ENCODE results near the gene IL1RL2.

Gene IL1RL2

GRCh38 chr2:102186791-102187495 is at the start of gene IL1RL2:
IL1RL2 (plus strand) TSS chr2:102187023; CDS start chr2:102187868, 845 bp downstream.
- no peak for DNase-seq

GRCh38 chr2:102137138-102137537 is 49.7 kb upstream of the IL1RL2 start:
- peak; percentile 86 for DNase-seq

GRCh38 chr2:102138331-102138730 is 48.5 kb upstream of the IL1RL2 start:
- DNase-seq, result peak; percentile 62

DNA sequence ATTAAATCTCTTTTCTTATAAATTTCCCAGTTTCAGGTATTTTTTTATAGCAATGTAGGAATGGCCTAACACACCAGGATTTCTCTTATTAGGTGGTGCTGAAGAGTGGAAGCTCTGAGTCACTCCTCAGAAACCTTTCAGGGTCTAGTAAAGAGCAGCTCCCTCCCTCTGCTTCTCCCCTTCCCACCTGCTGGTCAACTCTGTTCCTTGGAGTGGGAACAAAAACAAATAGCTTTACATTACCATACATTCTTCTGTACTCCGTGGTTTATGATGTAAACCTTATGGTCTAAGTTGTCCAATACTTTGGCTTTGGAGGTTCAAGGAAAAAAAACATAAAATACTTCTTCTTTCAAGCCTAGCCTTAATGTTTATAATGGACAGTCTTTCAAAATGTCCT is 47.0 kb upstream of the IL1RL2 start:
- DNase-seq, result no peak

- DNase-seq, result no peak
These were observed 46.4 kb upstream of the IL1RL2 start for GRCh38 chr2:102140377-102140776.

DNA sequence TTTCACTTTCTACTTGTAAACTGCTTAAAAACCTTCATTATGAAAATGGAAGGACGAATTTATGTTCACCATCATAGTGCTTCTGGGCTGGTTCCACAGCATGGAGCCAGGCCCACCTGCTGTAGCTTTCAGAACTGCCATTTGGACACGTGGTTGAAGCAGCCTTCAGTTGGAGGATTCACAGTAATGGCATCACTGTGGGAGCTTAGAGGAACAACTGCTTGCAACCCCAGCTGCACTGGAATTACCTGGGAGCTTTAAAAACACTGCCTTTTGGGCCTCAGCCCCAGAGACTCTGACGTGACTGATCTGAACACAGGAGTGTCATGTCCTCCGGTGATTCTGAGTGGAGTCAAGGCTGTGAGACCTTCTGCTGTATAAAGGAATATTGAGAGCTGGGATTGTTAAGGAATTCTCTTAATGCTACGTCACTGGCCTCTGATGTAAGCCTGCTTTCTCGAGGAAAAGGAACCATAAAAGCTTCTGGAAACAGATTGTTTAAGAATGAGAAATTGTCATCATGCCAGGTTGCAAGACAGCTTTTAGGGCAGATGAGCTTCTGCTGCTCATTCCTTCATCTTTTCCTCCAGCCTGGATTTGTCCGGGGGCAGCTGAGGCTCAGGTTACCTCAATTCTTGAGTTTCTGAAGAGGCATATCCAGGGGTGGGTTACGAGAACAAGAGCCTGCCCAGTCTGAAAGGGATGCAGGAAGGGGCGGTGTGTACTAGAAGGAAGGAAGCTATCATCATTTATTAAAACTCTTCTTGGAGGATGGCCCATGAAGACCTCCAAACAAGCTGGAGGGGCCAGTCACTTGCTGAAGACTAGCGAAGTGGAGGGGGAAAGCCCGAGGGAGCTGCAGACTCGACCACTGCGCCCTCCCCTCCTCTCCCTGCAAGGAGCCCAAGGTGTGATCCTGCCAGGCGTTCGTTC is 45.5 kb upstream of the IL1RL2 start:
- no peak for DNase-seq

GRCh38 chr2:102141970-102142828 is 44.6 kb upstream of the IL1RL2 start, which contains the start of gene IL1R1:
IL1R1 (plus strand) TSS chr2:102142746; CDS start chr2:102157725, 14,979 bp downstream.
- DNase-seq, result no peak

GRCh38 chr2:102142829-102143449 is 43.9 kb upstream of the IL1RL2 start:
- DNase-seq, result peak; percentile 25

DNA sequence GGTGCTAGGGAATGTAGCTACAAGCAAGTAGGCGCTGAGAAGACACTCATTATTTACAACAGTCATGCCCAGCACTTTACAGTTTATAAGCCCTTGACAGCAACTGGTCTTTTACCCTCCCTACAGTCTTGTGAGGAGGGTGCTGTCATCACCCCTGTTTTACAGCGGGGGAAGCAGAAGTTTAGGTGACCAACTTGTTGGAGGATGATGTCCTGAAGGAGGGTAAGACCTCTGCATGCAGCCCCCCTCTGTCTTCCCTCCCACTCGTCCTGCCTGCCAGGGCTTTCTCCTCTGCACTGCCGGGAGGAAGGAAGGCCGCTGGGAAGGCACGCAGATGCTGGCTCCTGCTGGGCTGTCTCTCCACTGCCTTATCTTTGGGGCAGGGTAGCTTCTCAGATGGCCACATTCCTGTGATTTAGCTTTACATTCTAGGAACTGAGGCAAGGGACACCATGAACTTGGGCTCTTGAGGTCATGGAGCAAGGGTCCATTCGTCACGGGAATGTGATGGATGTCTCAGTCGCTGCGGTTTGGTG is 43.3 kb upstream of the IL1RL2 start:
- no peak for DNase-seq

GRCh38 chr2:102144128-102144527 is 42.7 kb upstream of the IL1RL2 start:
- no peak for DNase-seq

GRCh38 chr2:102145107-102145506 is 41.7 kb upstream of the IL1RL2 start:
- DNase-seq, result no peak

DNA sequence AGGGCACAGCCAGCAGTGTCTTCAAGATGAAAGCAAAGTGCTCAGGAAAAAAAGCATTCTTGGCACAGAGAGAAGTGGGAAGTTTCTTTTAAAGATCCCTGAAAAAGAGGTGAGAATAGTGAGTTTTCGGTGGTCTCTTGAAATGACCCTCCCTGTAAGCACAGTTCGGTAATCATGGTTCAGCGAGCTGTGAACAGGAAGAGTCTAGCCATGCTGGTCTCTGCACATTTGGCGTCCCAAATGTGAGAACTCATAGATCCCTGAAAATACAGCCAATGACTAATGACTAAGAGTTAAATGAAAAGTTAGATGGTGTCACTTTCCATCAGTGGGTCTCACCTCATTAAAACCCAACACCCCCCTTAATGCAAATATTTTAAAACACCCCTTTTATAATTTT is 40.9 kb upstream of the IL1RL2 start:
- DNase-seq, result no peak

DNA sequence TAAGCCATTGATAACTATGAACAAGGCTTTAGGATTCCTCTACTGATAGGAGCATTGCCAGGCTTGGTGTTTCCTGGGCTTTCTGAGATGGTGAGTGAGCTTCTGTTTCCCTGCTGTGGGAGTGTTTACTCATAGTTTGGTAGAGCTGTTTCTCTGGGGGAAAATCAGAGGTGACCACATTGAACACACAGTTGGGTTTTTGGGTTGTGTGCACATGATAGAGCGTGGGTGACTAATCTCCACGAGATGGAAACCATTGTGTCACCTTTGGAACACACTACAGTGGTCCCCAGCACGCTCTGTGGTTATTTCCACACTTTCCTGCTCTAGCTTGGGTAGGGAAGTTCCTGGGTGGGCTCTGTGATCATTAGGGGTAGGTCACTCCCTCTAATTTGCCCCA is 38.9 kb upstream of the IL1RL2 start:
- DNase-seq, result peak; percentile 65

GRCh38 chr2:102149243-102149642 is 37.6 kb upstream of the IL1RL2 start:
- no peak for DNase-seq

- DNase-seq, result no peak
These were observed 37.0 kb upstream of the IL1RL2 start for GRCh38 chr2:102149644-102150455.

GRCh38 chr2:102154364-102154763 is 32.5 kb upstream of the IL1RL2 start:
- DNase-seq, result no peak

- DNase-seq, result no peak
These were observed 31.7 kb upstream of the IL1RL2 start for GRCh38 chr2:102154946-102155702.

GRCh38 chr2:102155703-102156515 is 30.9 kb upstream of the IL1RL2 start:
- no peak for DNase-seq

DNA sequence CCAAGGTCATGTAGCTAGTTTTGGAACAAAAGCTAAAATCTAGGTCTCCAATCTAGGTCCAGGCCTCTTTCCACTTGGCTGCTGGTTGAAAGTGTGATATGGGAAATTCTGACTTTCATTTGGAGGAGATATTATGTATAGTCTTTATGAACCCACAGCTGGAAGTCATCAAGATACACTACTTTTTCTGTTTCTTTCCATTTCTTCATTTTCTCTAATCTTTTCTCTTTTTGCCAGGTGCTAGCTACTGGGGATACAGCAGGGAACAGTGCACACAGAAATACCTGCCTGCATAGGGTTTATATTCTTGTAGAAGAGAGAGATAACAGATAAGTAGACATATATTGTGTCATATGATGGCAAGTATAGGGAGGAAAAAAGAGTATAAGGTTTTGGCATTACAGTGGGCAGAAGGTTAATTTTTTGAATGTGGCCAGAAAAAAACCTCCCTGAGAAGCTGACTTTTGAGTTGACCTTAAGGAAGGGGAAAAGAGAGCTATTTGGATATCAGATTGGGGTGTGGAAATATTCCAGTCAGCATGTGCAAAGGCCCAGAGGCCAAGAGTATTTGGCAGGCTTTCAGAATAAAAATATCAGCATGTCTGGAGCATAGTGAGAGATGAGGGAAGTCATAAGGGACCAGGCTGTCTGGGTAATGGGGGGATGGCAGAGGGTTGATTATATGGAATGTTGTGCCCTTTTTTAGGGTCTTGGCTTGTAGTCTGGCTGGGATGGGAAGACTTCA is 28.6 kb upstream of the IL1RL2 start:
- no peak for DNase-seq
